ENCODE measurements around the gene ZNF507. TPM values are rescaled to one million over a fixed set of nuclear protein-coding genes. Genes with fewer than 3 reads are reported as not detected.
"Not testable (repeated sequence)": the region's sequence is repeated elsewhere in the genome, so short reads cannot be mapped to it uniquely, and the experiment has no call there.

ZNF507 gene
- total and polyA plus RNA-seq, 2 experiments from 2014 or later = 4.6 to 10.2 TPM

GRCh38 chr19:32422435-32422834, 77.0 kb downstream of the ZNF507 start:
- TF ChIP-seq CTCF (IDR thresholded peaks at IDR 0.05; ENCODE audit: low read depth, low read length) = no peak
- Histone ChIP-seq H3K27me3 (no peaks in the 10 kb centered on the region), H3K9me3 (ENCODE audit: low read depth) (no peaks in the 10 kb centered on the region), H3K4me1 (ENCODE audit: low read depth) (peaks cover 6% of the 10 kb centered on the region), H3K36me3 (no peaks in the 10 kb centered on the region), H3K27ac (peak overlapping the region; percentile 49), H3K4me3 (no peak overlapping the region)
- DNase-seq (ENCODE audit: low read depth in 1 of 2, low spot score in 1 of 2) = no peak

GRCh38 chr19:32423944-32424343, 78.5 kb downstream of the ZNF507 start:
- not testable (repeated sequence) for H3K9me3 ChIP-seq (ENCODE audit: low read depth); DNase-seq (ENCODE audit: low read depth in 1 of 2, low spot score in 1 of 2); H3K4me3 ChIP-seq; H3K4me1 ChIP-seq (ENCODE audit: low read depth); H3K27ac ChIP-seq; H3K36me3 ChIP-seq; H3K27me3 ChIP-seq

GRCh38 chr19:32427536-32427935, 82.1 kb downstream of the ZNF507 start:
- H3K36me3 ChIP-seq = peaks cover 2% of the 10 kb centered on the region
- DNase-seq (ENCODE audit: low read depth in 1 of 2, low spot score in 1 of 2) = no peak
- H3K4me1 ChIP-seq (ENCODE audit: low read depth) = no peaks in the 10 kb centered on the region
- no peak for TF ChIP-seq CTCF (IDR thresholded peaks at IDR 0.05; ENCODE audit: low read depth, low read length)
- no peaks in the 10 kb centered on the region for H3K9me3 ChIP-seq (ENCODE audit: low read depth)
- no peak overlapping the region for H3K4me3 ChIP-seq
- H3K27me3 ChIP-seq = no peaks in the 10 kb centered on the region
- no peak overlapping the region for H3K27ac ChIP-seq

GRCh38 chr19:32436692-32437091, 91.3 kb downstream of the ZNF507 start:
- peaks cover 33% of the 10 kb centered on the region for H3K36me3 ChIP-seq
- DNase-seq (ENCODE audit: low read depth in 1 of 2, low spot score in 1 of 2) = no peak
- no peak for TF ChIP-seq CTCF (IDR thresholded peaks at IDR 0.05; ENCODE audit: low read depth, low read length)

GRCh38 chr19:32437096-32437495, 91.7 kb downstream of the ZNF507 start:
- Histone ChIP-seq H3K27me3 (no peaks in the 10 kb centered on the region), H3K4me3 (no peak overlapping the region), H3K27ac (no peak overlapping the region), H3K9me3 (ENCODE audit: low read depth) (no peaks in the 10 kb centered on the region), H3K4me1 (ENCODE audit: low read depth) (no peaks in the 10 kb centered on the region), H3K36me3 (peaks cover 33% of the 10 kb centered on the region)
- no peak for DNase-seq (ENCODE audit: low read depth in 1 of 2, low spot score in 1 of 2)
- no peak for TF ChIP-seq CTCF (IDR thresholded peaks at IDR 0.05; ENCODE audit: low read depth, low read length)

More at GRCh38 chr19:32436692-32437091, 91.3 kb downstream of the ZNF507 start:
- no peaks in the 10 kb centered on the region for H3K9me3 ChIP-seq (ENCODE audit: low read depth)
- H3K27me3 ChIP-seq = no peaks in the 10 kb centered on the region
- H3K27ac ChIP-seq = no peak overlapping the region
- no peaks in the 10 kb centered on the region for H3K4me1 ChIP-seq (ENCODE audit: low read depth)
- H3K4me3 ChIP-seq = no peak overlapping the region

Other genes with a start within 250 kb of the ZNF507 start
- 39.2 and 64.3 TPM in 2 replicates for gene DPY19L3, start 60.2 kb downstream of the ZNF507 start, total RNA-seq
- 12.5 and 17.8 TPM in 2 replicates for gene DPY19L3, start 60.2 kb downstream of the ZNF507 start, polyA plus RNA-seq
- gene PDCD5, start 235.6 kb downstream of the ZNF507 start, total RNA-seq = 236 and 250 TPM in 2 replicates
- gene PDCD5, start 235.6 kb downstream of the ZNF507 start, polyA plus RNA-seq = 245 and 275 TPM in 2 replicates